Tongue (tissue), 3 donors: Measurements from ENCODE around the gene PITPNM3. TPM values are rescaled to one million over a fixed set of nuclear protein-coding genes. Genes with fewer than 3 reads are reported as not detected.

Source experiments
- DNase-seq: peaks from one replicate; pipeline ENCODE4 v3.0.0-alpha.2; 2015
- small RNA-seq: library from RNA; depleted of rRNA; stranded (forward); fragments of <200 nt; gene quantifications from one replicate; pipeline ENCODE3, GENCODE V24; 2014; ENCODE audit warnings: low replicate concordance
- total RNA-seq: library from RNA; depleted of rRNA; stranded (reverse); fragments of >200 nt; gene quantifications from one replicate; pipeline ENCODE4 v1.2.3, GENCODE V29; 2014

Gene PITPNM3
- total RNA-seq, 1 donor from 2014 or later = 7.2 TPM

GRCh38 chr17:6402258-6402657 is 154.1 kb downstream of the PITPNM3 start:
- DNase-seq = no peak

Small RNA genes lying within 50 kb of the gene (small RNA-seq; reads per million reads assigned to genes)
- gene RF00017 = not detected
- gene RNA5SP435 = not detected

Other genes starting within 250 kb of the PITPNM3 start
- gene AIPL1, start 121.4 kb downstream of the PITPNM3 start, total RNA-seq = 0.31 TPM
- 12.3 TPM for gene PIMREG, start 112.1 kb downstream of the PITPNM3 start, total RNA-seq
- gene KIAA0753, start 84.2 kb upstream of the PITPNM3 start, total RNA-seq = 16.8 TPM
- gene TXNDC17, start 84.5 kb upstream of the PITPNM3 start, total RNA-seq = 36.6 TPM
- 8.7 TPM for gene MED31, start 95.0 kb upstream of the PITPNM3 start, total RNA-seq
- gene C17orf100, start 95.2 kb upstream of the PITPNM3 start, total RNA-seq = 0.72 TPM
- gene SLC13A5, start 156.8 kb upstream of the PITPNM3 start, total RNA-seq = not detected
- gene XAF1, start 199.5 kb upstream of the PITPNM3 start, total RNA-seq = 19.7 TPM
- gene FBXO39, start 219.7 kb upstream of the PITPNM3 start, total RNA-seq = not detected